Measurements from ENCODE around the gene FGF23. TPM values are rescaled to one million over a fixed set of nuclear protein-coding genes. Genes with fewer than 3 reads are reported as not detected.

The FGF23 gene
- total RNA-seq, 1 experiment from 2014 or later, result not detected

GRCh38 chr12:4320497-4320852 is 59.0 kb downstream of the FGF23 start:
- Histone ChIP-seq H3K9me2 (ENCODE audit: insufficient read depth) (no peaks in the 10 kb centered on the region), H3K79me2 (ENCODE audit: insufficient read depth, low read length) (peaks cover 28% of the 10 kb centered on the region), H3K9me3 (ENCODE audit: control insufficient read depth in 1 of 2, insufficient read depth in 1 of 2, low read depth in 1 of 2, low read length in 2 of 2) (no peaks in the 10 kb centered on the region), H3K4me2 (ENCODE audit: low read length) (peak overlapping the region; percentile 98), H3K4me3 (replicated peaks in 1 of 2; ENCODE audit: low read depth in 1 of 2, low read length in 2 of 2) (peak overlapping the region; percentile 70 to 91), H2AFZ (ENCODE audit: low read depth, low read length, poor library complexity, severe bottlenecking) (peak overlapping the region; percentile 95), H3K27me3 (ENCODE audit: insufficient read depth, low read length) (no peaks in the 10 kb centered on the region), H4K20me1 (ENCODE audit: insufficient read depth) (no peaks in the 10 kb centered on the region), H3K9ac (ENCODE audit: low read length) (peak overlapping the region; percentile 91), H3K27ac (ENCODE audit: low read depth, low read length) (peak overlapping the region; percentile 58), H3K4me1 (ENCODE audit: control insufficient read depth in 1 of 2, insufficient read depth in 2 of 2, low read length in 2 of 2) (peaks cover 0 to 13% of the 10 kb centered on the region in 2 experiments; a peak in 2 of 4 replicates), H3K36me3 (ENCODE audit: control insufficient read depth in 1 of 2, insufficient read depth in 2 of 2, low read length in 2 of 2) (no peaks in the 10 kb centered on the region)
- POLR2A ChIA-PET, result no interaction called here
- CTCF ChIA-PET, result no interaction called here
- intact Hi-C loops (cut with micrococcal nuclease), result no loop called here
- TSS peak; percentile 98 for BruUV-seq (replicated peaks)
- DNase-seq (ENCODE audit: low read depth, low spot score) (no peak), ATAC-seq (peak; percentile 58)
- TF ChIP-seq JUND (IDR thresholded peaks at IDR 0.05) (no peak), ZFX (IDR thresholded peaks at IDR 0.05) (peak; percentile 79)
- RAD21 ChIA-PET (ENCODE audit: low non-redundant PET in 1 of 2, low total read pairs in 2 of 2, uncharacterized antibody in 2 of 2, unreplicated experiment in 2 of 2), result no interaction called here

Other genes starting within 250 kb of the FGF23 start
- gene CCND2, start 106.0 kb downstream of the FGF23 start, total RNA-seq (2021; ENCODE audit: unreplicated experiment), result 1.1 TPM
- 13.7 TPM for gene TIGAR, start 58.5 kb downstream of the FGF23 start, total RNA-seq (2021; ENCODE audit: unreplicated experiment)
- gene FGF6, start 66.1 kb upstream of the FGF23 start, total RNA-seq (2021; ENCODE audit: unreplicated experiment), result not detected
- gene RAD51AP1, start 159.2 kb upstream of the FGF23 start, total RNA-seq (2021; ENCODE audit: unreplicated experiment), result 28.2 TPM
- 27.1 TPM for gene DYRK4, start 182.5 kb upstream of the FGF23 start, total RNA-seq (2021; ENCODE audit: unreplicated experiment)